Chondrocyte (in vitro differentiated cells): ENCODE data around the gene ZSWIM5. TPM values are rescaled to one million over a fixed set of nuclear protein-coding genes. Genes with fewer than 3 reads are reported as not detected.

Experiments
- DNase-seq: peaks from one replicate; pipeline ENCODE4 v3.0.0; 2021; ENCODE audit warnings: mixed read lengths, low spot score
- H3K27ac Mint-ChIP-seq: one replicate; pipeline ENCODE4 v1.8.0; 2021; ENCODE audit warnings: mild to moderate bottlenecking, moderate library complexity, mixed read lengths; ENCODE audit not compliant: unreplicated experiment
- H3K27me3 Mint-ChIP-seq: 2 replicates; pipeline ENCODE4 v1.8.0; 2021; ENCODE audit warnings: low read depth, mixed read lengths
- H3K36me3 Mint-ChIP-seq: 2 replicates; pipeline ENCODE4 v1.8.0; 2021; ENCODE audit warnings: low read depth, mixed read lengths
- H3K4me1 Mint-ChIP-seq: 2 replicates; pipeline ENCODE4 v1.8.0; 2021; ENCODE audit warnings: low read depth, mild to moderate bottlenecking, mixed read lengths
- H3K4me3 Mint-ChIP-seq: one replicate; pipeline ENCODE4 v1.8.0; 2021; ENCODE audit warnings: mild to moderate bottlenecking, moderate library complexity, mixed read lengths; ENCODE audit not compliant: unreplicated experiment
- H3K9me3 Mint-ChIP-seq: 2 replicates; pipeline ENCODE4 v1.8.0; 2021; ENCODE audit warnings: low read depth, mixed read lengths
- total RNA-seq: library from RNA; stranded (reverse); gene quantifications from 3 replicates; pipeline ENCODE4 v1.2.1, GENCODE V29; 2021
- TF ChIP-seq, protein P1 (sequence below): fragments of 200-600 bp; sonication (generic); IDR thresholded peaks from 2 replicates; pipeline ENCODE4 v1.5.0; 2021; ENCODE audit warnings: antibody characterized with exemption, mild to moderate bottlenecking, moderate library complexity

ZSWIM5 gene
- total RNA-seq, 1 donor from 2014 or later, result 1.0 TPM

DNA sequence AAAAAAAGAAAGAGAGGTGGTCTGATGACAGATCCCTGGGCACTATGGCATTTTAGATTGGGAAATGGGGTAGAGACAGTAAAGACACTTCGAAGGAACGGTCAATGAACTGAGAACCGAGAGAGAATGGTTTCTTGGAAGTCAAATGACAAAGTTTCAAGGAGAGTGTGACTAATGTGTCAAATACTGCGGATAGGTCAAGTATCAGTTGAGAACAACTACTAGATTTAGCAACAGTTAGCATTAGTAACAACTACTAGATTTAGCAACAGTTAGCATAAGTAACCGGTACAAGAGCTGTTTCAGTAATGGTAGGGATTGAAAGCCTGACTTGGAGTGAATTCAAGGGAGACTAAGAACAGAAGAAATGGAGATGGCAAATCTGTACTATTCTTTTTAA lies 159.4 kb downstream of the ZSWIM5 start:
- no peak for DNase-seq
- Mint-ChIP-seq H3K9me3 (no peaks in the 10 kb centered on the region), H3K27me3 (no peaks in the 10 kb centered on the region), H3K4me3 (no peak overlapping the region), H3K4me1 (no peaks in the 10 kb centered on the region), H3K27ac (no peak overlapping the region), H3K36me3 (peaks cover 1% of the 10 kb centered on the region)
- TF ChIP-seq, protein P1, sequence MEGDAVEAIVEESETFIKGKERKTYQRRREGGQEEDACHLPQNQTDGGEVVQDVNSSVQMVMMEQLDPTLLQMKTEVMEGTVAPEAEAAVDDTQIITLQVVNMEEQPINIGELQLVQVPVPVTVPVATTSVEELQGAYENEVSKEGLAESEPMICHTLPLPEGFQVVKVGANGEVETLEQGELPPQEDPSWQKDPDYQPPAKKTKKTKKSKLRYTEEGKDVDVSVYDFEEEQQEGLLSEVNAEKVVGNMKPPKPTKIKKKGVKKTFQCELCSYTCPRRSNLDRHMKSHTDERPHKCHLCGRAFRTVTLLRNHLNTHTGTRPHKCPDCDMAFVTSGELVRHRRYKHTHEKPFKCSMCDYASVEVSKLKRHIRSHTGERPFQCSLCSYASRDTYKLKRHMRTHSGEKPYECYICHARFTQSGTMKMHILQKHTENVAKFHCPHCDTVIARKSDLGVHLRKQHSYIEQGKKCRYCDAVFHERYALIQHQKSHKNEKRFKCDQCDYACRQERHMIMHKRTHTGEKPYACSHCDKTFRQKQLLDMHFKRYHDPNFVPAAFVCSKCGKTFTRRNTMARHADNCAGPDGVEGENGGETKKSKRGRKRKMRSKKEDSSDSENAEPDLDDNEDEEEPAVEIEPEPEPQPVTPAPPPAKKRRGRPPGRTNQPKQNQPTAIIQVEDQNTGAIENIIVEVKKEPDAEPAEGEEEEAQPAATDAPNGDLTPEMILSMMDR, result no peak

GRCh38 chr1:45044916-45045315 lies 161.5 kb downstream of the ZSWIM5 start:
- no peaks in the 10 kb centered on the region for H3K9me3 Mint-ChIP-seq
- H3K36me3 Mint-ChIP-seq, result peaks cover 1% of the 10 kb centered on the region
- H3K27ac Mint-ChIP-seq, result no peak overlapping the region
- TF ChIP-seq, protein P1, result no peak
- no peak overlapping the region for H3K4me3 Mint-ChIP-seq
- no peaks in the 10 kb centered on the region for H3K27me3 Mint-ChIP-seq
- DNase-seq, result no peak
- no peaks in the 10 kb centered on the region for H3K4me1 Mint-ChIP-seq

DNA sequence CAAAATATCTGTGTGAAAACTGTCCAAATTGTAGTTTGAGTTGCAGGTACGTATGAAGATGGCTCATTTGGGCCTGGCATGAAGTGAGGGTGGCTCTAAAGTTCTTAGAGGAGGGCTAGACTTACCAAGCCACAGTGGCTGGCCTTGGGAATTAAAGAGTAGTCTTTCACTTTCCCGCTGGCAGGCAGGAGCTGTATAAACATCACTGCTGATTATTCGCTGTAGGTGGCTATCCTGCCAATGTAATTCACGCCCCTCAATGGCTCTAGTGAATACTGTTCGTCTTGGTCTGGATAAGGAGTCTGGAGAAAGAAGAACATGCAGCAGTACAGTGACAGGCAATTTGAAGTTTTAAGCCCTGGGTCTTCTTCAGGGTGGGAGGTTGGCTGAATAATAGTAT lies 163.3 kb downstream of the ZSWIM5 start:
- Mint-ChIP-seq H3K27me3 (no peaks in the 10 kb centered on the region), H3K9me3 (no peaks in the 10 kb centered on the region), H3K4me3 (no peak overlapping the region), H3K36me3 (peaks cover 1% of the 10 kb centered on the region), H3K27ac (no peak overlapping the region), H3K4me1 (no peaks in the 10 kb centered on the region)
- no peak for DNase-seq
- TF ChIP-seq, protein P1, result no peak

DNA sequence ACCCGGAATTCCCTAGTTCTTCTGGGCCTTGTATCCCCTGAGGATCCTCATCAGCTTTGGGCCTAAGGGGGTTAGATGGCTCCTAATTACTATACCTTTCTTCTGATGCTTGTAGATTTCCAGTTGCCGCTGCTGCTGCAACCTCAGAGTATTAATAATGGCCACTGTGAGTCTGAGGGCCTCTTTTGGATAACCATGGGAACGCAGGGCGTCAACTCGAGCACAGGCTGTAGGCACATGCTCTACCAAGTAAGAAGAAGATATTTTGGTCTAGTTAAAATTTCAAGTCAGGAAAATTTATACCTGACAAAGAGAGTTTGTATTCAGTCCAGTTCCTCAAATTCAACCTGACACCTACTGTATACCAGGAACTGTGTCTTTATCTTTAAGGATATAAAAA lies 166.1 kb downstream of the ZSWIM5 start:
- peaks cover 1% of the 10 kb centered on the region for H3K36me3 Mint-ChIP-seq

GRCh38 chr1:45038661-45039364 lies 167.6 kb downstream of the ZSWIM5 start:
- Mint-ChIP-seq H3K27me3 (no peaks in the 10 kb centered on the region), H3K9me3 (no peaks in the 10 kb centered on the region), H3K36me3 (peaks cover 1% of the 10 kb centered on the region), H3K4me1 (no peaks in the 10 kb centered on the region), H3K4me3 (no peak overlapping the region), H3K27ac (no peak overlapping the region)
- no peak for DNase-seq
- TF ChIP-seq, protein P1, result no peak

More for the DNA sequence above, 166.1 kb downstream of the ZSWIM5 start:
- TF ChIP-seq, protein P1, result no peak
- Mint-ChIP-seq H3K9me3 (no peaks in the 10 kb centered on the region), H3K4me1 (no peaks in the 10 kb centered on the region), H3K27me3 (no peaks in the 10 kb centered on the region), H3K4me3 (no peak overlapping the region), H3K27ac (no peak overlapping the region)
- no peak for DNase-seq
